Loucy (cell line): ENCODE results near the gene BRPF3.

Source experiments
- H2AFZ ChIP-seq: fragments of 200-600 bp; sonication (generic); 2 replicates; pipeline ENCODE4 v1.6.0; 2016; ENCODE audit warnings: antibody characterized with exemption, mild to moderate bottlenecking, low read length, moderate library complexity
- H3F3A ChIP-seq: fragments of 200-600 bp; 2 replicates; pipeline ENCODE4 v1.6.0; 2016; ENCODE audit warnings: antibody characterized with exemption, low read depth, mild to moderate bottlenecking
- H3K27me3 ChIP-seq: fragments of 200-600 bp; sonication (generic); 2 replicates; pipeline ENCODE4 v1.6.1; 2014; ENCODE audit warnings: low read length, mild to moderate bottlenecking; ENCODE audit not compliant: insufficient read depth, poor library complexity, severe bottlenecking
- H3K36me3 ChIP-seq: fragments of 200-600 bp; sonication (generic); 2 replicates; pipeline ENCODE4 v1.6.1; 2016; ENCODE audit warnings: low read length; ENCODE audit not compliant: insufficient read depth
- H3K4me1 ChIP-seq: fragments of 200-600 bp; sonication (generic); 2 replicates; pipeline ENCODE4 v1.5.1; 2014; ENCODE audit warnings: low read length, mild to moderate bottlenecking; ENCODE audit not compliant: insufficient read depth, poor library complexity, severe bottlenecking
- H3K4me2 ChIP-seq: fragments of 200-600 bp; sonication (generic); 2 replicates; pipeline ENCODE4 v1.6.0; 2014; ENCODE audit warnings: antibody characterized with exemption, low read length, low read depth, mild to moderate bottlenecking; ENCODE audit not compliant: poor library complexity, severe bottlenecking
- H3K4me3 ChIP-seq: fragments of 200-600 bp; sonication (generic); 2 replicates; pipeline ENCODE4 v1.5.1; 2014; ENCODE audit warnings: low read length, mild to moderate bottlenecking, mixed read lengths; ENCODE audit not compliant: poor library complexity, severe bottlenecking
- H3K79me2 ChIP-seq: fragments of 200-600 bp; sonication (generic); 2 replicates; pipeline ENCODE4 v1.6.1; 2014; ENCODE audit warnings: low read length; ENCODE audit not compliant: insufficient read depth
- H3K9ac ChIP-seq: fragments of 200-600 bp; sonication (generic); 2 replicates; pipeline ENCODE4 v1.6.0; 2014; ENCODE audit warnings: mild to moderate bottlenecking, low read depth, low read length, moderate library complexity; ENCODE audit not compliant: poor library complexity, severe bottlenecking
- H3K9me2 ChIP-seq: fragments of 200-600 bp; sonication (generic); replicated peaks from 2 replicates; pipeline ENCODE4 v1.6.1; 2016; ENCODE audit warnings: low read depth, low read length, mixed read lengths
- H3K9me3 ChIP-seq: fragments of 200-600 bp; sonication (generic); 2 replicates; pipeline ENCODE4 v1.6.1; 2014; ENCODE audit warnings: mild to moderate bottlenecking, antibody characterized with exemption, low read length, low read depth; ENCODE audit not compliant: insufficient read depth
- H4K20me1 ChIP-seq: fragments of 200-600 bp; sonication (generic); 2 replicates; pipeline ENCODE4 v1.6.0; 2014; ENCODE audit warnings: antibody characterized with exemption, low read length, mild to moderate bottlenecking; ENCODE audit not compliant: insufficient read depth, poor library complexity, severe bottlenecking
- EZH2phosphoT487 ChIP-seq: fragments of 200-600 bp; IDR thresholded peaks from 2 replicates; pipeline ENCODE4 v1.6.1; 2018; ENCODE audit warnings: antibody characterized with exemption, mild to moderate bottlenecking, moderate library complexity, borderline replicate concordance
- TF ChIP-seq, protein P1 (sequence below): fragments of 200-600 bp; sonication (generic); conservative IDR thresholded peaks from 2 replicates; pipeline ENCODE4 v1.5.1; 2014; ENCODE audit warnings: mild to moderate bottlenecking, antibody characterized with exemption, low read length

BRPF3 gene

DNA sequence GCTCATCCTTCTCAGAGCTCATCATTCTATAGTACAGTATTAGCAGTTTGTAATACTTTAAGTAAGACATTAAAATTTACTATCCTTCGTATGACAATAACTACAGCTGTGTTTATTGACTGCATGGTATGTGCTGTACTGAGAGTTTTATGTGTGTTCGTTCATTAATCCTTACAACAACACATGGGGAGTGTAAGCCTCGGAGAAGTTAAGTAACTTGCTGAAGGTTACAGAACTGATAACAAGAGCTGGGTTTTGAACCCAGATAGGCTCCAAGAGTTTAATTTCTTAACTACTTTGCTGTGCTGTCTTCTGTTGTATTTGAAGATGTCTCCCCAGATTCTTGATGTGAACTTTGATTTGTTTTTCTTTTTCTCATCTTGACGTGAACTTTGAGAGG lies 23.7 kb downstream of the BRPF3 start:
- Histone ChIP-seq H3K4me3 (no peak overlapping the region), H3K9me2 (no peaks in the 10 kb centered on the region), H3K79me2 (no peaks in the 10 kb centered on the region), H3K4me1 (no peaks in the 10 kb centered on the region), H3K9me3 (no peaks in the 10 kb centered on the region), H4K20me1 (no peaks in the 10 kb centered on the region), H3K4me2 (no peak overlapping the region), H2AFZ (no peak overlapping the region), H3K9ac (no peak overlapping the region), H3K36me3 (peaks cover 88% of the 10 kb centered on the region; the same call in 1 of the 2 replicates), H3K27me3 (no peaks in the 10 kb centered on the region), H3F3A (no peaks in the 10 kb centered on the region)
- TF ChIP-seq, protein P1, sequence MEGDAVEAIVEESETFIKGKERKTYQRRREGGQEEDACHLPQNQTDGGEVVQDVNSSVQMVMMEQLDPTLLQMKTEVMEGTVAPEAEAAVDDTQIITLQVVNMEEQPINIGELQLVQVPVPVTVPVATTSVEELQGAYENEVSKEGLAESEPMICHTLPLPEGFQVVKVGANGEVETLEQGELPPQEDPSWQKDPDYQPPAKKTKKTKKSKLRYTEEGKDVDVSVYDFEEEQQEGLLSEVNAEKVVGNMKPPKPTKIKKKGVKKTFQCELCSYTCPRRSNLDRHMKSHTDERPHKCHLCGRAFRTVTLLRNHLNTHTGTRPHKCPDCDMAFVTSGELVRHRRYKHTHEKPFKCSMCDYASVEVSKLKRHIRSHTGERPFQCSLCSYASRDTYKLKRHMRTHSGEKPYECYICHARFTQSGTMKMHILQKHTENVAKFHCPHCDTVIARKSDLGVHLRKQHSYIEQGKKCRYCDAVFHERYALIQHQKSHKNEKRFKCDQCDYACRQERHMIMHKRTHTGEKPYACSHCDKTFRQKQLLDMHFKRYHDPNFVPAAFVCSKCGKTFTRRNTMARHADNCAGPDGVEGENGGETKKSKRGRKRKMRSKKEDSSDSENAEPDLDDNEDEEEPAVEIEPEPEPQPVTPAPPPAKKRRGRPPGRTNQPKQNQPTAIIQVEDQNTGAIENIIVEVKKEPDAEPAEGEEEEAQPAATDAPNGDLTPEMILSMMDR: no peak
- TF ChIP-seq EZH2phosphoT487: no peak

DNA sequence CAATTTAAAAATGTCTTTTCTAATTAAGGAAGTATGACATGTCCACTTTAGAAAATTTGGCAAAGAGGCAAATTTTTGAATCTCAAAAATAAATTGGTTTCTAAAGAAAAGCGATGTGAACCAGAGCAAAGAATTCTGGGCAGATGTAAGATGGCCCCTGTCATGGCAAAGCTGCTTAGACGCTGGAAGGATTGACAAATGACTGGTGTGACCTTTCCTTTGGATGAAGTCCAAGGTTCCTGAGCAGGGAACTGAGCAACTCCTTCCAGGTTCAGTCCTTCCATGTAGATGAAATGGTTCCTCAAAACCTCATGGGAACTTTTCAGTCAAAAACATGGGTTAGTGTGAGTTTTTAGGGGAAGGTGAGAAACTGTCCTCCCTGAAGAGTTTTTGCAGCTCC lies 25.1 kb downstream of the BRPF3 start:
- Histone ChIP-seq H3K4me2 (no peak overlapping the region), H3K36me3 (peaks cover 88% of the 10 kb centered on the region; the same call in 1 of the 2 replicates), H3K9me2 (no peaks in the 10 kb centered on the region), H3K4me1 (no peaks in the 10 kb centered on the region), H4K20me1 (no peaks in the 10 kb centered on the region), H3K79me2 (no peaks in the 10 kb centered on the region), H2AFZ (no peak overlapping the region), H3K9ac (no peak overlapping the region), H3K9me3 (no peaks in the 10 kb centered on the region), H3F3A (no peaks in the 10 kb centered on the region), H3K27me3 (no peaks in the 10 kb centered on the region), H3K4me3 (no peak overlapping the region)
- TF ChIP-seq EZH2phosphoT487: no peak
- TF ChIP-seq, protein P1: no peak

DNA sequence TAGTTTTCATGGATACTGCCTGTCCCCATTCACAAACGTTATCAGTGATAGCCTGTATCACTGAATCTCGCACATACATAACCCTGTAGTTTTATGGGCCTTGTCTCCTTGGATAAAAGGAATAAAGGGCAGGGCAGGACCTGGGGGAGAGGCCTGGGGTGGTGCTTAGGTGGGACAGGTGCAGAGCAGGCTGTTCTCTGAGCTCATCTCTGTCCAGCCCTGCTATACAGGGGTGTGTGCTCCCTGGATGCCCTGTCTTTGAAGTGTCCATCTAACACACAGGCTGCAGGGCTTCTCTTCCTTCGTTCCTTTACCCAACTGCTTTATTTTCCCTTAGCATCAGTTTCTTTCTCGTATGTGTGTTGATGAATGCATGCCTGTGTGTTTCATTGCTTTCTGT lies 26.4 kb downstream of the BRPF3 start:
- Histone ChIP-seq H3K9me3 (no peaks in the 10 kb centered on the region), H3K9me2 (no peaks in the 10 kb centered on the region), H3K4me1 (peaks cover 7% of the 10 kb centered on the region), H4K20me1 (no peaks in the 10 kb centered on the region), H3K4me3 (no peak overlapping the region), H3K79me2 (no peaks in the 10 kb centered on the region), H3K36me3 (peaks cover 90% of the 10 kb centered on the region; the same call in 1 of the 2 replicates), H2AFZ (no peak overlapping the region), H3F3A (no peaks in the 10 kb centered on the region), H3K27me3 (no peaks in the 10 kb centered on the region), H3K4me2 (no peak overlapping the region), H3K9ac (no peak overlapping the region)
- no peak for TF ChIP-seq EZH2phosphoT487
- TF ChIP-seq, protein P1: no peak
